Measurements from ENCODE around the gene ZYG11A. TPM values are rescaled to one million over a fixed set of nuclear protein-coding genes. Genes with fewer than 3 reads are reported as not detected.

Gene ZYG11A
- polyA plus RNA-seq, 2 of the 4 experiments (the other 2 are of a cell fraction): 2.6 to 4.8 TPM

DNA sequence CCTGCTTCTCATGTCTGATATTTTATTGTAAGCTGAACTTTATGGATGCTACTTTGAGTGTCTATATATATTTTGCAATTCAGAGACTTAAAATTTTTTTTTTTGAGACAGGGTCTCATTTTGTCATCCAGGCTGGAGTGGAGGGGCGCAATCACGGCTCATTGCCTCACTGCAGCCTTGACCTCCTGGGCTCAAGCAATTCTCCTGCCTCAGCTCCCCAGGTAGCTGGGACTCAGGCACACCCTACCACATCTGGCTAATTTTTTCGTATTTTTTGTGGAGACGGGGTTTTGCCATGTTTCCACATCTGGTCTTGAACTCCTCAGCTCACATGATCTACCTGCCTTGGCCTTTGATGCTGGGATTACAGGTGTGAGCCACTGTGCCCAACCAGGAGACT is 8.4 kb downstream of the ZYG11A start:
- no peak for TF ChIP-seq MAZ (IDR thresholded peaks at IDR 0.05; ENCODE audit: borderline replicate concordance, low read depth, low read length)
- no peak for TF ChIP-seq POLR2AphosphoS2 (conservative IDR thresholded peaks at IDR 0.05; ENCODE audit: low read length)
- TF ChIP-seq, protein P1, sequence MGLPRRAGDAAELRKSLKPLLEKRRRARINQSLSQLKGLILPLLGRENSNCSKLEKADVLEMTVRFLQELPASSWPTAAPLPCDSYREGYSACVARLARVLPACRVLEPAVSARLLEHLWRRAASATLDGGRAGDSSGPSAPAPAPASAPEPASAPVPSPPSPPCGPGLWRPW (IDR thresholded peaks at IDR 0.05): no peak
- TF ChIP-seq CTCF (IDR thresholded peaks at IDR 0.05): no peak
- TF ChIP-seq SREBF2 (IDR thresholded peaks at IDR 0.05): no peak
- no peak for TF ChIP-seq RFX5 (IDR thresholded peaks at IDR 0.05)
- TF ChIP-seq TFCP2L1 (CRISPR knock-in tag; IDR thresholded peaks at IDR 0.05): no peak
- TF ChIP-seq, protein P2, sequence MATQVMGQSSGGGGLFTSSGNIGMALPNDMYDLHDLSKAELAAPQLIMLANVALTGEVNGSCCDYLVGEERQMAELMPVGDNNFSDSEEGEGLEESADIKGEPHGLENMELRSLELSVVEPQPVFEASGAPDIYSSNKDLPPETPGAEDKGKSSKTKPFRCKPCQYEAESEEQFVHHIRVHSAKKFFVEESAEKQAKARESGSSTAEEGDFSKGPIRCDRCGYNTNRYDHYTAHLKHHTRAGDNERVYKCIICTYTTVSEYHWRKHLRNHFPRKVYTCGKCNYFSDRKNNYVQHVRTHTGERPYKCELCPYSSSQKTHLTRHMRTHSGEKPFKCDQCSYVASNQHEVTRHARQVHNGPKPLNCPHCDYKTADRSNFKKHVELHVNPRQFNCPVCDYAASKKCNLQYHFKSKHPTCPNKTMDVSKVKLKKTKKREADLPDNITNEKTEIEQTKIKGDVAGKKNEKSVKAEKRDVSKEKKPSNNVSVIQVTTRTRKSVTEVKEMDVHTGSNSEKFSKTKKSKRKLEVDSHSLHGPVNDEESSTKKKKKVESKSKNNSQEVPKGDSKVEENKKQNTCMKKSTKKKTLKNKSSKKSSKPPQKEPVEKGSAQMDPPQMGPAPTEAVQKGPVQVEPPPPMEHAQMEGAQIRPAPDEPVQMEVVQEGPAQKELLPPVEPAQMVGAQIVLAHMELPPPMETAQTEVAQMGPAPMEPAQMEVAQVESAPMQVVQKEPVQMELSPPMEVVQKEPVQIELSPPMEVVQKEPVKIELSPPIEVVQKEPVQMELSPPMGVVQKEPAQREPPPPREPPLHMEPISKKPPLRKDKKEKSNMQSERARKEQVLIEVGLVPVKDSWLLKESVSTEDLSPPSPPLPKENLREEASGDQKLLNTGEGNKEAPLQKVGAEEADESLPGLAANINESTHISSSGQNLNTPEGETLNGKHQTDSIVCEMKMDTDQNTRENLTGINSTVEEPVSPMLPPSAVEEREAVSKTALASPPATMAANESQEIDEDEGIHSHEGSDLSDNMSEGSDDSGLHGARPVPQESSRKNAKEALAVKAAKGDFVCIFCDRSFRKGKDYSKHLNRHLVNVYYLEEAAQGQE (IDR thresholded peaks at IDR 0.05): no peak
- TF ChIP-seq POLR2A (IDR thresholded peaks at IDR 0.05; ENCODE audit: low read length): no peak
- TF ChIP-seq, protein P3, sequence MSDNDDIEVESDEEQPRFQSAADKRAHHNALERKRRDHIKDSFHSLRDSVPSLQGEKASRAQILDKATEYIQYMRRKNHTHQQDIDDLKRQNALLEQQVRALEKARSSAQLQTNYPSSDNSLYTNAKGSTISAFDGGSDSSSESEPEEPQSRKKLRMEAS (IDR thresholded peaks at IDR 0.05): no peak
- no peak for TF ChIP-seq HOXA7 (CRISPR knock-in tag; IDR thresholded peaks at IDR 0.05)
- no peak for TF ChIP-seq BHLHE40 (IDR thresholded peaks at IDR 0.05; ENCODE audit: low read depth, low read length)
- no peak for TF ChIP-seq RCOR1 (IDR thresholded peaks at IDR 0.05; ENCODE audit: low read depth, low read length)
- no peak for TF ChIP-seq ZNF302 (CRISPR knock-in tag; IDR thresholded peaks at IDR 0.05)
- no peak for TF ChIP-seq HEYL (CRISPR knock-in tag; IDR thresholded peaks at IDR 0.05)
- TF ChIP-seq HDAC2 (IDR thresholded peaks at IDR 0.05): no peak
- TF ChIP-seq CBX8 (IDR thresholded peaks at IDR 0.05): no peak
- TF ChIP-seq, protein P4, sequence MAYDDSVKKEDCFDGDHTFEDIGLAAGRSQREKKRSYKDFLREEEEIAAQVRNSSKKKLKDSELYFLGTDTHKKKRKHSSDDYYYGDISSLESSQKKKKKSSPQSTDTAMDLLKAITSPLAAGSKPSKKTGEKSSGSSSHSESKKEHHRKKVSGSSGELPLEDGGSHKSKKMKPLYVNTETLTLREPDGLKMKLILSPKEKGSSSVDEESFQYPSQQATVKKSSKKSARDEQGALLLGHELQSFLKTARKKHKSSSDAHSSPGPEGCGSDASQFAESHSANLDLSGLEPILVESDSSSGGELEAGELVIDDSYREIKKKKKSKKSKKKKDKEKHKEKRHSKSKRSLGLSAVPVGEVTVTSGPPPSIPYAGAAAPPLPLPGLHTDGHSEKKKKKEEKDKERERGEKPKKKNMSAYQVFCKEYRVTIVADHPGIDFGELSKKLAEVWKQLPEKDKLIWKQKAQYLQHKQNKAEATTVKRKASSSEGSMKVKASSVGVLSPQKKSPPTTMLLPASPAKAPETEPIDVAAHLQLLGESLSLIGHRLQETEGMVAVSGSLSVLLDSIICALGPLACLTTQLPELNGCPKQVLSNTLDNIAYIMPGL (CRISPR knock-in tag; IDR thresholded peaks at IDR 0.05; ENCODE audit: borderline replicate concordance): no peak
- TF ChIP-seq FOSB (CRISPR knock-in tag; IDR thresholded peaks at IDR 0.05): no peak
- TF ChIP-seq ZSCAN20 (CRISPR knock-in tag; IDR thresholded peaks at IDR 0.05): no peak
- POLR2A ChIA-PET: no interaction called here
- no peak overlapping the region for H3K27ac ChIP-seq
- no peaks in the 10 kb centered on the region for H3K9me3 ChIP-seq
- WGBS (ENCODE audit: missing lambda C conversion rate): 96% methylated on average over 4 of the region's 4 CpGs
- ATAC-seq (no peak), DNase-seq (ENCODE audit: low read depth in 1 of 2, low spot score in 1 of 2) (no peak), FAIRE-seq (no peak)
- no peak overlapping the region for H3K4me3 ChIP-seq
- H3K4me1 ChIP-seq: no peaks in the 10 kb centered on the region
- no peak overlapping the region for H3K4me2 ChIP-seq
- CTCF ChIA-PET: no interaction called here

DNA sequence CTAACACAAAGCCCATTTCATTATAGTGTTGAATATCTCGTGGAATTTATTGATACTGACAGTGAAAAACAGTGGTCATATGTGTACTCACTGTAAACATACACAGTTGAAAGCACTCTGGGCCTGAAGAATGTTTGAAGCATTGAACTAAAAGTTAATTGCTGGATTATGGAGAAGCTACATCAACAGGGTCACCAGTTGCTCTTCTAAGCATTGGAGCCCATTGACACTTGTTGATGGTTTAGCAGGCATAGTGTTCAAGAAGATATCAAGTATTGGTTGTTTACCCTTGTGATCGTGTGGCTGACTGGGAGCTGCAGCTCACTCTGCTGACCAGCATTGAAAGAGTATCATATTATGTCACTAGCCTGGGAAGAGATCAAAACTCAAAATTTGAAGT is 10.3 kb downstream of the ZYG11A start:
- Histone ChIP-seq H3K4me2 (no peak overlapping the region), H3K27ac (no peak overlapping the region), H3K4me1 (no peaks in the 10 kb centered on the region), H3K4me3 (no peak overlapping the region), H3K9me3 (no peaks in the 10 kb centered on the region)
- DNase-seq (ENCODE audit: low read depth in 1 of 2, low spot score in 1 of 2): no peak
- TF ChIP-seq MAFK (IDR thresholded peaks at IDR 0.05; ENCODE audit: partially characterized antibody): no peak
- no peak for TF ChIP-seq TP53 (CRISPR knock-in tag; IDR thresholded peaks at IDR 0.05)
- TF ChIP-seq RAD21 (conservative IDR thresholded peaks at IDR 0.05 in 1 of 2, IDR thresholded peaks at IDR 0.05 in 1 of 2): no peak
- 81% methylated on average over 2 of the region's 2 CpGs for WGBS (ENCODE audit: missing lambda C conversion rate)
- no peak for ATAC-seq
- FAIRE-seq: no peak
- ChIA-PET POLR2A (no interaction called here), CTCF (no interaction called here)

All from A549 (cell line).